ENCODE data around the gene HLTF.

- TF ChIP-seq POLR2A (IDR thresholded peaks at IDR 0.05; ENCODE audit: low read length), result no peak
- TF ChIP-seq GATA1 (IDR thresholded peaks at IDR 0.05; ENCODE audit: low read depth, low read length), result no peak
Measured at GRCh38 chr3:149026718-149027117, 59.6 kb downstream of the HLTF start.

All from erythroblast (primary cell).